NCI-H774 (cell line): ENCODE data around the gene EVI5L.
"Not testable (repeated sequence)": the region's sequence is repeated elsewhere in the genome, so short reads cannot be mapped to it uniquely, and the experiment has no call there.

Experiments used
- DNase-seq: peaks from one replicate; lab custom pipeline; 2025; lab: John Stamatoyannopoulos, UW

EVI5L gene

DNA sequence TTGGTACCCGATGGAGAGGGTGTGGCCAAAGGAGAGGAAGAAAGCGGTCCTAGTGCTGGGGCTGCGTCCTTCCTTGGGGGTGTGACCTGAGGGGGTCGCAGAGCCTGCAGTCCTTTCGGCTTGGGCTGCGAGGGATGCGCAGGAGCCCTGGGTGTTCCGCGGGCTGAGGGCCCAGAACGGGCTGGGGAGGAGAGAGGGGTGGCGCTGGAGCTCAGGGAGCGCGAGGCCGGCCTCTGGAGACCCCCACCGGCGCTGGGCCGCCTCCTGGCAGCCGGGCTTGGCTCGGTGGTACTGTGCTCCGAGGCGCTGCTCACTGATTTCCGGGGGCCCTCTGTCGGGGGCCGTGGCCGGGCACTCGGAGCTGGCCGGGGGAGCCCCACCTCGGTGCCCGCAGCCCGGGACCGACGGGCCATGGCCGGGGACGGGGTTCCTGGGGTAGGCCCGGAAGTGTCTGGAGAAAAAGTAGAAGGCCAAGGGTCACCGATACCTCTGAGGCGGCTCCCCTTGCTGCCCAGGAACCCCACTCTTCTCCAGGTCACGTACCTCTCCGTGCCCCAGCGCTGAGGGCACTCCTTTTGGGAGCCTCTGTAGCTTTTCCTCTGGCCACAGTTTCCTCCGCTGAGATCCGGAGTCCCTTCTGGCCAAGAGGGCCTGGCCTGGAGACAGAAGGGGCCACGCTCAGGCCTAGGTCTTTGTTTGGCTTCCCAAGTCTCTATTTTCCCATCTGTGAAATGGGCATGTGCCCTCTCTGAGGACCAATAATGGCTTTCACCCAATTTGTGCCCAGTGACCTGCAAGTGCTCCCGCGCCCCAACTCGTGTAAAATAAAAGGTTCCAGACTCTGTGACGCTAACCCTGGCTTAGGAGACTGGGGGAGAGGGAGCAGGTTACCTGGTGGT lies 42.5 kb downstream of the EVI5L start:
- no peak for DNase-seq

DNA sequence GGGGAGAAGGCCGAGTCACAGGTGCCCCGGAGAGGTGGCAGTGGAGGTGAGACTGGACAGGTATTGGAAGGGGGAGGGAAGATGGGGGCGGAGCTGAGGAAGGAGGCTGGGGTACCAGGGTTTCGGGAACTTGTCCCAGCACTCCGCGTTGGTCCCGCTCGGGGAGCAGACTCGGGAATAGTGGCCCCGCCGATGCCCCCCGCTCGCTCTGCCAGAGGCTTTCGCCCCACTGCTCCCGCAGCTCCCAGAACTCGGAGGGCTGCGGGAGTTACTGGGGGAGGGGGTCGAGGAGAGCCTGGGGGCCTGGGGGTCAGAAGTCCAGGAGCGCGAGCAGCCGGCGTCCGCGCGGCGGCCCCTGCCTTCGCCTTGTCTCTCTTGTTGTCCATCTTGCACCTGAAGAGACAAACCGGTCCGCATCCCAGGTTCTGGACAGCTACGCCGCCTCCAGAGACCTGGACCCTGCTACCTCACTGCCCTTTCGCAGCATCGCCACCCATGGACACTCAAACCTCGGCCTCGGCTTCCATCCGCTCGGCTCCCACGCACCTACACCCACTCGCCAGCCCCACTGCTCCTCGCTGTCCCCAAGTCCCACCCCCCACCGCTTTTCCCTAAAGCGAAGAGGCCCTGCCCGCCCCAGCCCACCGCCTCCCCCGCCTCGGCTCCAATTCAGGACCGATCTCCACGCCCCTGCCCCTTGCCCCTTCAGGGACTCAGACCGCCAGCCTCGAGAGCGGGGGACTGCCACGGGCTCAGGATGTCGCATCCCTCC lies 43.5 kb downstream of the EVI5L start:
- DNase-seq: no peak

DNA sequence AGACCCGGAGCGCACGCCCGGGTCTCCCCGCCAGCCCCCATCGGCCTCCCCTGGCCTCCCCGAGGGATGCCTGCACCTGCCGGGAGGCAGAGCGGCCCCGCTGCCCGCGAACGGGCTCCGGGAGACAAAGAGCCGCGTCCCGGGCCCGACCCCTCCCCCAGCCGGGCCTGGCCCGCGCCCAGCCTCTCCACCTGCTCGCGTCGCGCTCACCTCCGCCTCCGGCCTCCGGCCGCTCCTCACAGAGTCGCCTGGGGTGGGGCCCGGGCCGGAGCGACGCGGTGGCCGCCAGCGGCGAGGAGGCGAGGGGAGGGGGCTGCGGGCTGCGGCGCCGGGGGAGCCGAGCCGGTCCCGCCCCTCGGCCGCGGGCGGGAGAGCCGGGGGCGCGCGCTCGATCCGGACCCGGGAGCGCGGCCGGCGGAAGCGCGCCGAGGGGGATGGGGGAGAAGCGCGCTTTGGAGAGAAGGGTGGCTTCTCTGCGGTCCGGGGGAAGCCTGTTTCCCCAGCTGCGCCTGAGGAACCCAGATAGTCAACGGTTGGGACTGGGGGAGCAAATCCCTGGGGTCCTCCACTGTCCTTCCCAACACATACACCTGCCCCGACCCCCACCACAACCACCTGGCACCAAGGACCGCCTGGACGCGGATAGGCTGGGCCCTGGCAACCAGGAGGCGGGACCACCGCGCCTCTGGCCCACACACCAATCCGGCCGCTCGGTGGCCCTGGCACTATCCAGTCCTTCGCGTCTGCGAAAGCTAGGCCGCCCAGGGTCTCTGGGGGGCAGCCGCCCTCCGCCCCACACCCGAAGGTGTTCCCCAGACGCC lies 44.3 kb downstream of the EVI5L start, which contains the start of gene PRR36:
Gene PRR36, minus strand, starts transcription at position 315 of the 821 bp plus-strand sequence. CDS start 701 bp downstream, outside the sequence.
- DNase-seq: peak; percentile 83

DNA sequence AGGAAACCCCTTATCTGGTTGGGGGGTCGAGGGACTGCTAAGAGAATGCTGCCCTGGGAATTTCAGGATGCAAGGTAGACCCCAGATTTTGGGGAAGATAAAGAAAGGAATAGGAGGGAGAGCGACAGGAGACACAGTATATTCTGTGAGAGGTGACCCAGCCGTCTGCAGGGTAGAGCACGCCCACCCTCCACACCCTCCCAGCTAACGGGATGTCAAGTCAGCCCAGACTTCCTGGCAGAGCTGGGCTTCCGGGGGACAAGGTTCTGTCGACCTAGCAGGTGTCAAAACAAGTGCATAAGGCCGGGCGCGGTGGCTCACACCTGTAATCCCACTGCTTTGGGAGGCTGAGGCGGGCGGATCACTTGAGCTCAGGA lies 44.9 kb downstream of the EVI5L start:
- no peak for DNase-seq

DNA sequence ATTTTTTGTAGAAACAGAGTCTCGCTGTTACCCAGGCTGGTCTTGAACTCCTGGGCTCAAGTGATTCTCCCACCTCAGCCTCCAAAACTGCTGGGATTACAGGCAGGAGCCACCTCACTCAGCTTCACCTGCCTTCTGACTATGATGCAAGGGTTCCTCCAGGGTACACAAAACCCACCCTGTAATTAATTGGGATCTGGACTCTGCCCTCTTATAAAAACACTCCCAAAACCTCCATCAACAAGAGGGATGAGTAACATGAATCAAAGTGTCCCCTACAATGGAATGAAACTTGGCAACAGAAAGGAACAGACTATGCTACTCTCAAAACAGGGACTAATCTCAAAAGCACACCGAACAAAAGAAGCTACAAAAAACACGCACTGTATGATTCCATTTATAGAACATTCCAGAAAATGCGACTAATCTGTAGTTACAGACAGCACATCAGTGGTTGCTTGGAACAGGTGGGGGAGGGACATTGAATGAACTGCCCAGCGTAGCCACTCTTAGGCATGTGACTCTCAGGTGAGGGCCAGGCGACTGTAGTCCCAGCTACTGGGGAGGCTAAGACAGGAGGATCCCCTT lies 47.3 kb downstream of the EVI5L start:
- no peak for DNase-seq

DNA sequence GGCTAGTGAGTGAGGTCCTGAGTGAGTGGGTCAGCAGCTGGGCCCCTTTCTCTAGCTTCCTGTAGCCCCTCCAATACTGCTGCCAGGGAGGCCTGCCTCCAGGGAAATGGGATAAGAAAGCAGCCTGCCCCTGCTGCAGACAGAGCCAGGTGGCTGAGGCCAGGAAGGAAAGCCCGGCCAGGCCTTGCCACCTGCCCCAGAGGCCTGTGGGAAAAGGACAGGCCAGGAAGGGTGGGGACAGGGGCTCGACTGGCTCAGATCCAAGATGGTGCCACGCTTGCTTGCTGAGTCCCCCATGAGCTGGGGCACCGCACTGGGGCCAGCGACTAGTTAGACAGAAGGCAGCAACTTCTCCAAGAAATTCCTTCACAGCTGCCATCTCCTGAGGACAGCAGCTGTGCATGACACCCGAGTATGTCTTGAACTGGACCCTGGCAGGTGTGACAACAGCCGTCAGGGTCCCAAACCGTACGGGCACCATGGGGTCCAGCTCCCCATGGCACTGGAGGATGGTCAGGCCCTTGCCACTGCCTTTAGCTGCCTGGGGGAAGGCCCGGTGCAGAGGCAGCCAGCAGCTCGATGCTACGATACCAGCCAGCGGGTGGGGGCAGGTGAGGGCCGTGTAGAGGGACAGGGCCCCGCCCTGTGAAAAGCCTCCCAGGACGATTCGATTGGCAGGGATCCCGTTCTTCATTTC lies 49.2 kb downstream of the EVI5L start:
- DNase-seq: no peak

DNA sequence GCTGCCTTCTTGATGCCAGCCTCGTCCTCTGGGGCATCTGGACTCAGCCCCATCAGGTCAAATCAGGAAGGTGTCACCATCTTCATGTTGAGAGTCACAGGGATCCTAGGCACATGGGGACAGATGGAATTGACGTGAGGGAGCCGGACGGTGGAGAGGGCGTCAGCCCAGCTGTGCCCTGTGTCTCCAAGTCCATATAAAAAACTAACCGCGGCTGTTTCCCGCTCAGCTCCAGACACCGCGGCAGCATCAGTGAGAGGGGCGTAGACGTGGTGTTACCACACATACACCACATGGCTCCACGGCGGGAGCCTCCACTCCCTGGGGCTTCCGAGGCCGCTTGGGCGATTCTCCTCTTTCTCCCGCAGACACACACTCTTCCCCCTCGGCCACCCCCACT lies 49.8 kb downstream of the EVI5L start:
- DNase-seq: no peak

DNA sequence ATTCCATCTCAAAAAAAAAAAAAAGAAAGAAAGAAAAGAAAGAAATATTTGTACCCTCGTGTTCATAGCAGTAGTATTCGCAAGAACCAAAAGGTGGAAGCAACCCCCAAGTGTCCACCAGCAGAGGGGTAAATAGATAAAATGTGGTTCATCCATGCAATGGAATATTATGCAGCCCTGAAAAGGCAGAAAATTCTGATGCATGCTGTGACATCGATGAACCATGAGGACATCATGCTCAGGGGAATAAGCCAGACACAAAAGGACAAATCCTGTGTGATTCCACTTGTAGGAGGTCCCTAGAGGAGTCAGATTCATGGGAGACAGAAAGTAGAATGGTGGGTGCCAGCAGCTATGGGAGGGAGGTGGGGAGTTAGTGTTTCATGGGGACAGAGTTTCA lies 51.9 kb downstream of the EVI5L start:
- DNase-seq: no peak

DNA sequence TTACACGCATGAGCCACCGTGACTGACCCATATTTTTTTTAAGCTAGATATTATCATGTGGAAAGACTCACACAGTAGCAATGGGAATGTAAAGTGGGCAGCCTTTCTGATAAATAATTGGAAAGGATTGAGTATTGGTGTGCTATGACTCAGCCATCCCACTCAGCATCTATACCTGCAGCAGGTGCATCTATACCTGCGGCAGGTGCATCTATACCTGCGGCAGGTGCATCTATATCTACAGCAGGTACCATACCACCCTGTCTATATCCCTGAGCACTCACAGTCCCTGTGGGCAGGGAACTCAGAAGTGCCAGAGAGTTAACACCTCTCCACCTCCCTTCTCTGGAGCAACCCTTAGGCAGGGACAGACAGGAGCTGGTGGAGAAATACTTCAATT lies 53.1 kb downstream of the EVI5L start:
- no peak for DNase-seq

DNA sequence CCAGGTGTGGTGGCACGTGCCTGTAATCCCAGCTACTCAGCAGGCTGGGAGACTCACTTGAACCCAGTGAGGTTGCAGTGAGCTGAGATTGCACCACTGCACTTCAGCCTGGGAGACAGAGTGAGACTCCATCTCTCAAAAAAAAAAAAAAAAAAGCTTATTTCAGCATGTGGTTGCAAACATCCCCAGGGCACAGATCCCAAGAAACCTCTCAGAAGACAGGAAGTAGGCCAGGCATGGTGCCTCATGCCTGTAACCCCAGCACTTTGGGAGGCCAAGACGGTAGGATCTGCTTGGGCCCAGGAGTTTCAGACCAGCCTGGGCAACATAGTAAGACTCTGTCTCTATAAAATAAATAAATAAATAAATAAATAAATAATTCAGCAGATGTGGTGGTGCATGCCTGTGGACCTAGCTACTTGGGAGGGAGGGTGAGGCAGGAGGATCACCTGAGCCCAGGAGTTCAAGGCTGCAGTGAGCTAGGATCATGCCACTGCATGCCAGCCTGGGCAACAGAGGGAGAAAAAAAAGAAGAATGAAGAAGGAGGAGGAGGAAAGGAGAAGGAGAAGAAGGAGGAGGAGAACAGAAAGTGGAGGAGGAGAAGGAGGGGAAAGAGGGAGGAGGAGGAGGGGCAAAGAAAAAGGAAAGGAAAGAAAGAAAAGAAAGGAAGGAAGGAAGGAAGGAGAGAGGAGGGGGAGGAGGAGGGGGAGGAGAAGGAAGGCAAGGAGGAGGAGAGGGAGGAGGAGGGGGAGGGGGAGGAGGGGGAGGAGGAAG lies 54.0 kb downstream of the EVI5L start:
- no peak for DNase-seq

DNA sequence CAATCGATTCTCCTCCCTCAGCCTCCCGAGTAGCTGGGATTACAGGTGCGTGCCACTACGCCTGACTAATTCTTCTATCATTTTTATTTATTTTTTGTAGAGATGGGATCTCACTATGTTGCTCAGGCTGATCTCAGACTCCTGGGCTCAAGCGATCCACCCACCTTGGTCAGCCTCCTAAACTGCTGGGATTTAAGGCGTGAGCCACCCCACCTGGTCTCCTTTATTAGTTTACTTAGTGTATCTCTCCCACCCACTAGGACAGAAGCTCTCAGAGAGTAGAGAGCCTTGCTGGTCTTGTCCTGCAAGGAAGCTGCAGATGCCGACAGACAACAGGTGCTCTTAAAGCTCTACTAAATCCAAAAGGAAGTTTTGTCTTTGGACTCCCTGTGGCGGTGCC lies 55.8 kb downstream of the EVI5L start:
- no peak for DNase-seq

DNA sequence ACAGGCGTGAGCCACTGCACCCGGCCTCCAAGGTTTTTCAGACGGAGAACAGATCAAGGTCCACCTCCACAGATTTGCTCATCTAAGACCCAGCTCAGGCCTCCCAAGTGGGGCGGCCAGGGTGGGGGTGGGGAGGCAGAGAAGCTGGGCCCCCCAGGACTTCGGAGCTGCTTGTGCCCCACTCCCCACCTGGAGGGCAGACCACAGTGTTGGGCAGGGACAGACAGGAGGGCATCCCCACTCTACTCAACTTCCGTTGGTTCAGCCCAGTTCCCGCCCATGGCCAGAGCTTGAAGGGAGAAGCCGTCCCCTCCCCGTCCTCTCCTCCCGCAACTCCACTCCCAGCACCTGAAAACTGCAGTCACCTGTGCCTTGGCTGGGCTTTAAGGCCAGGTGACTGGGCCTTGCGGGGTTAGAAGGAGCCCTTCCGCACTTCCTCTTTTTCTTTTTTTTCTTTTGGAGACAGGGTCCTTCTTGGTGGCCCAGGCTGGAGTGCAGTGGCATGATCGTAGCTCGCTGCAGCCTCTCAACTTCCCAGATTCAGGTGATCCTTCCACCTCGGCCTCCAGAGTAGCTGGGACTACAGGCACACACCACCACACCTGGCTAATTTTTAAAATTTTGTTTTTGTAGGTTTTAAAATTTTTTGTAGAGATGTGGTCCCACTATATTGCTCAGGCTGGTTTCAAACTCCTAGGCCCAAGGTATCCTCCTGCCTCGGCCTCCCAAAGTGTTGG lies 57.6 kb downstream of the EVI5L start:
- DNase-seq: no peak

DNA sequence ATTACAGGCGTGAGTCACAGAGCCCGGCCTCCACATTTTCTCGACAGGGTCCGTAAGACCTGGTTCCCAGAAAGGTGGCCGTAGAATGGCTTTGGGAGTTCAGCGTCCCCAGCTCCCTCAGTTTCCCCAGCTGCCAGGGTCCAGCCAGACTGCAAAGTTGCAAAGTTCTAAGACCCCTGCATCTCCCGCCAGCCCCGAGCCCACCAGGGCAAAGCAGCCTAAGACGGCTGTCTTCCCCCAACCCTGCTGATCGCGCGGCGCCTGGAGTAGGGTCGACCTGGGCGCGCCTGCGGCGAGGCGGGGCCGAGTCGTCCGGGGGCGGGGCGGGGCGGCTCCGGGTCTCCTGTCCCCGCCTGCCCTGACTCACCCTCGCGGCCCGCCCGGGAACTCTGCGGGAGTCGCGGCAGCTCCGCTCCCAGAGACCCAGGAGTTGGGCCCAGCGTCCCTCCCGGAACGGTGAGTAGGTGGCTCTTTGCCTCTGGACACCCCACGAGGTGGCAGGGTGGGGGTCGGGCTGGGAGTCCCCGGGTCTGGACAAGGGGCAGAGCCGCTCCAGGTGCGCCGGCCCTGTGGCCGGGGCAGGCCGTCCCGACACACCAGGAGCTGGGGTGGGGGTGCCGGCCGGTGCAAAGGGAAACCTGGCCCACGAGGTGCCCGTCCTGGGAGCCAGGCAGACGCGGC lies 58.3 kb downstream of the EVI5L start, which contains the start of gene LRRC8E:
Gene LRRC8E, plus strand, starts transcription at position 366 of the 681 bp plus-strand sequence. CDS start 7,094 bp downstream, outside the sequence.
- DNase-seq: peak; percentile 7

DNA sequence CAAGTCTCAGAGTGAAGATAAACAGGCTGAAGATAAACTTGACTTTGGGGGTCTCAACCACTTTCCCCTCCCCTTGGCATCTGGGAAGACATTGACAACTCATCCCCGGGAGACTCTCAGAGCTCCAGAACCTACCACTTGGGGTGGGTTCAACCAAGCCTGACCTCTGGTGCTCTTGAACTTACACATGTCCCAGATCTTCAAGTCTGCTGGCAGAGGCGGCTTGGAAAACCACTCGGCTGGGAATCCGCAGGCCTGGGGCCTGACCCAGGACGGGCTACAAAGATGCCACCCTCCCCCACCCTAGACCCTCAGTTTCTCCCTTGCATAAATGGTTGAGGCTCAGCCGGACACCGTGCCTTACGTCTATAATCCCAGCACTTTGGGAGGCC lies 58.8 kb downstream of the EVI5L start:
- no peak for DNase-seq

DNA sequence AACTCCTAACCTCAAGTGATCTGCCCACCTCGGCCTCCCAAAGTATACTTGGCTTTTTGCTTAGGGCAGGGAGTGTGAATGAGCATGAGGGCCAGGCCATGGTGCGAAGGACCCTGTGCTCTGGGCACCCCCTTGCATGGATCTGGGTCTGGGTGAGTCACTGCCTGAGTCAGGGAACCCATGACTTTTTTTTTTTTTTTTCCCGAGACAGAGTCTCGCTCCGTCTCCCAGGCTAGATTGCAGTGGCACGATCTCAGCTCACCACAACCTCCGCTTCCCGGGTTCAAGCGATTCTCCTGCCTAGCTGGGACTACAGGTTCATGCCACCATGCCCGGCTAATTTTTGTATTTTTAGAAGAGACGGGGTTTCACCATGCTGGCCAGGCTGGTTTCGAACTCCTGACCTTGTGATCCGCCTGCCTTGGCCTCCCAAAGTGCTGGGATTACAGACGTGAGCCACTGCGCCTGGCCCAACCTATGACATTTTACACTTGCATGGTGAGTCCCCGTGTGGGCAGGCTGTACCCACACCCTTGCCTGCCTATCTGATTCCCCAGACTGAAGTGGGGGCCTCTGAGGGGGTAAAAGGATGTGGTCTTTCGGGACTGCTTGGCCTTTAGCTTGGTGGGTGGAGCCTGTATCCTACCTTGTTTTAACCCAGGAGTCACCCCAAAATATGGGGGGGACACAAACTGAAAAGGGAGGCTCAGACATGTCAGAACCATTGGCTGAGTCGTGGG lies 63.5 kb downstream of the EVI5L start:
- not testable (repeated sequence) for DNase-seq

DNA sequence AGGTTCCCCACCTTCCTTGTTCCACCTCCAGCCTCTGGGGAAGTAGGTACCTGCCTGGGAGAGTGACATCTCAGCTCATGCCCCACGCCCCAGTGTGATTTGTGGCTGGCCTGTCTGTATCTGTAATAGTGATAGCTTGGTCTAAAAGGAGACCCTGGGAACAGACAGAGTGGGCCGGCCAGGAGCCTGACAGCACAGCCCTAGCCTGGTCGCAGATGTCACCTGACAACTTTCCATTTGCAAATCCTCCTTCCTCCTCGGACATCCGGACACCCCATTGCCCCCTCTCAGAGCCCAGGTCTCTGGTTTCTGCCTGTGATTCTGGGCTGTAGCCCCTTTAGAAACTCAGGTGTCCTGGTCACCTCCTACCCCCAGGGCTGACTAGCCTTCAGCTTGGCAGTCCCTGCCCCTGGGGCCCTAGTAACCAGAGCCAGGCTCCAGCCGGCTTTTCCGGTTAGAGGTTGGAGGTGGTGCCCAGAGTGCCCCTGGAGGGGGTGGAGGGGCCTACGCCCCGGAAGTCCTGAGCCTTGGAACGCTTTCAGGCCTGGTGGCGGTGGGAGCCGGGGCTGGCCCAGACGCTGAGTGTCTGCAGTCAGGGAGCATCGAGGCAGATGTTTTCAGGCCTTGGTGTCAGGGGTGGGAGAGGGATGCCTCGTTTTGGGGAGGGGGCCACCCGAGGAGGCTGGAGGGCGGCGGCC lies 64.7 kb downstream of the EVI5L start:
- DNase-seq: no peak

DNA sequence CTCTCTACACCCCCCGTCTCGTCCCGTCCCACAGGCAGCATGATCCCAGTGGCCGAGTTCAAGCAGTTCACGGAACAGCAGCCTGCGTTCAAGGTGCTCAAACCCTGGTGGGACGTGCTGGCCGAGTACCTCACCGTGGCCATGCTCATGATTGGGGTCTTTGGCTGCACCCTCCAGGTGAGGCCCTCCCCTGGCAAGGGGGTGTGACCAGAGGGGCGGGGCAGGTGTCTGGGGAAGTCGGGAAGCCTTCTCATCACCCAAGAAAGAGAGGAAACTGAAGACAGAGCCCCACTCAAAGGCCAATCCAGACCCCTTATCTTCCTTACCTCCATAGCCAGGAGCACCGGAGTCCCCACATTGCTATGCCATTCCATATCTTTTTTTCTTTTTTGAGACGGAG lies 65.5 kb downstream of the EVI5L start:
- DNase-seq: no peak

DNA sequence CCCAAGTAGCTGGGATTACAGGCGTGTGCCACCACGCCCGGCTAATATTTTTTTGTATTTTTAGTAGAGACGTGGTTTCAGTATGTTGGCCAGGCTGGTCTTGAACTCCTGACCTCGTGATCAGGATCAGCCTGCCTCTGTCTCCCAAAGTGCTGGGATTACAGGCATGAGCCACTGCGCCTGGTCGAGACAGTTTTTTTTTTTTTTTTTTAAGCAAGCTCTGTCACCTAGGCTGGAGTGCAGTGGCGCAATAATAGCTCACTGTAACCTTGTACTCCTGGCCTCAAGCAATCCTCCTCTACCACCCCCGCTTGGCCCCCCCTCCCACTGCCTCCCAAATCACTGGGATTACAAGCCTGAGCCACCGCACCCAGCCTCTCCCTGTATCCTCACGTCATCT lies 67.3 kb downstream of the EVI5L start:
- no peak for DNase-seq
